Measurements from ENCODE around the gene PARD3.

The PARD3 gene

GRCh38 chr10:34232481-34232880, 582.6 kb downstream of the PARD3 start:
- DNase-seq = no peak

- no peak for DNase-seq
Observed at GRCh38 chr10:34231441-34232180, 583.5 kb downstream of the PARD3 start.

GRCh38 chr10:34229917-34230316, 585.2 kb downstream of the PARD3 start:
- no peak for DNase-seq

GRCh38 chr10:34228066-34228465, 587.0 kb downstream of the PARD3 start:
- DNase-seq = no peak

GRCh38 chr10:34224639-34225038, 590.5 kb downstream of the PARD3 start:
- no peak for DNase-seq

- DNase-seq = no peak
Observed at GRCh38 chr10:34223658-34224057, 591.4 kb downstream of the PARD3 start.

- no peak for DNase-seq
Observed at GRCh38 chr10:34222359-34222758, 592.7 kb downstream of the PARD3 start.

GRCh38 chr10:34219753-34220548, 595.1 kb downstream of the PARD3 start:
- DNase-seq = no peak

GRCh38 chr10:34217524-34217923, 597.6 kb downstream of the PARD3 start:
- DNase-seq = no peak

GRCh38 chr10:34216348-34216945, 598.6 kb downstream of the PARD3 start:
- DNase-seq = no peak

- DNase-seq = no peak
Observed at GRCh38 chr10:34213805-34214197, 601.3 kb downstream of the PARD3 start.

- DNase-seq = no peak
Observed at GRCh38 chr10:34213193-34213804, 601.8 kb downstream of the PARD3 start.

- no peak for DNase-seq
Observed at GRCh38 chr10:34207343-34207742, 607.8 kb downstream of the PARD3 start.

- no peak for DNase-seq
Observed at GRCh38 chr10:34206935-34207268, 608.2 kb downstream of the PARD3 start.

- no peak for DNase-seq
Observed at GRCh38 chr10:34206078-34206934, 608.8 kb downstream of the PARD3 start.

- no peak for DNase-seq
Observed at GRCh38 chr10:34205452-34205851, 609.6 kb downstream of the PARD3 start.

GRCh38 chr10:34203966-34204630, 611.0 kb downstream of the PARD3 start:
- DNase-seq = no peak

GRCh38 chr10:34200355-34200901, 614.7 kb downstream of the PARD3 start:
- DNase-seq = peak; percentile 79

- DNase-seq = peak; percentile 38
Observed at GRCh38 chr10:34198953-34199352, 616.1 kb downstream of the PARD3 start.

GRCh38 chr10:34196058-34196433, 619.0 kb downstream of the PARD3 start:
- no peak for DNase-seq

- no peak for DNase-seq
Observed at GRCh38 chr10:34195364-34196057, 619.6 kb downstream of the PARD3 start.
